Skin of body (tissue), 3 donors: ENCODE measurements around the gene OR8A1. TPM values are rescaled to one million over a fixed set of nuclear protein-coding genes. Genes with fewer than 3 reads are reported as not detected.
"Not testable (repeated sequence)": the region's sequence is repeated elsewhere in the genome, so short reads cannot be mapped to it uniquely, and the experiment has no call there.

ENCODE experiments used
- DNase-seq: peaks from one replicate; lab custom pipeline; 2025; lab: John Stamatoyannopoulos, UW
- small RNA-seq: library from RNA; depleted of rRNA; stranded (forward); fragments of <200 nt; gene quantifications from one replicate; pipeline ENCODE3, GENCODE V24; 2014; ENCODE audit warnings: low replicate concordance
- total RNA-seq: library from RNA; depleted of rRNA; stranded (reverse); fragments of >200 nt; gene quantifications from one replicate; pipeline ENCODE4 v1.2.3, GENCODE V29; 2014

Gene OR8A1
- total RNA-seq, 1 donor from 2014 or later: not detected

DNA sequence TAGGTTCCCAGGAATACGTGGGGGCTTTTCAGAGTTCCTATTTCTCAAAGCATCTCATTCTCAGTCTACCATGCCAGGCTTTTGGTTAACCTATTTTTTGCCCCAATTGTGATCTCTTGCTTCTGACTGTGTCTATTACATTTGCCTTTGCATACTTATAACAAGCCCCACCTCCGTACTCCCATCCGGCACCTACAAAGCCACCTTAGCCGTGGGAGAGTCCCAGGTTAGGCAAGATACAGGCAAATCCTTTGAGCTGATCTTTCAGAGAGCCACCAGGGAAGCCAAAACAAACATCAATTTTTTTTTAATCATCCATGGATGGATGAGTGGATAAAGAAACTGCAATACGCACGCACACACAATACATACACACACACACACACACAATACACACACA is 22.8 kb downstream of the OR8A1 start:
- no peak for DNase-seq

DNA sequence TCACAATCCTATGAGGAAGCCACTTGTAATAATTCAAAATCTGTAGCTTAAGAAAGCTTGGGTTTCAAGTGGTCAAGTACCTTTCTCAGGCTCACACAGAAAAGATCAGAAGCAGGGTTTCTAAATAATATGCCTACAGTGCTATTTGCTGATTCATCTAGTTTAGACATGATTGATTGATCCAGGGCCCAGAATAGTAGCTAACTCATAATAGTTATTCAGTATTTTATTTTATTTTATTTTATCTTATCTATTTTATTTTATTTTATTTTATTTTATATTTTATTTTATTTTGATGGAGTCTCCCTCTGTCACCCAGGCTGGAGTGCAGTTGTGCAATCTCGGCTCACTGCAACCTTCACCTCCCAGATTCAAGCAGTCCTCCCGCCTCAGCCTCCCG is 25.5 kb downstream of the OR8A1 start:
- no peak for DNase-seq

DNA sequence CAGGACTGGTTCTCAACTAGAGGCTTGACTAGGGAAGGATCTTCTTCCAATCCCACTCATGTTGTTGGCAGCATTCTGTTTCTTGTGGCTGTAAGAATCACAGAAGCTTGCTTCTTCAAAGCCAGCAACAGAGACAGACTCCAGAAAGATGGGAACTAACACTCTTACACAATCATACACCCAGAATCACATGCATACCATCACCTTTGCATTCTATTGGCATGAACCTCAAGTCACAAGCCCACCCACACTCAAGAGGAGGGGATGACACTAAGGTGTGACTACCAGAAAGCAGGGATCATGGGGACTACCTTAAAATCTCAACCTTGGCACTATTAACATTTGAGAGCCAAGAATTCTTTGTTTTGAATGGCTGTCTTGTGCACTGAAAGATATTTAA is 27.8 kb downstream of the OR8A1 start:
- no peak for DNase-seq

DNA sequence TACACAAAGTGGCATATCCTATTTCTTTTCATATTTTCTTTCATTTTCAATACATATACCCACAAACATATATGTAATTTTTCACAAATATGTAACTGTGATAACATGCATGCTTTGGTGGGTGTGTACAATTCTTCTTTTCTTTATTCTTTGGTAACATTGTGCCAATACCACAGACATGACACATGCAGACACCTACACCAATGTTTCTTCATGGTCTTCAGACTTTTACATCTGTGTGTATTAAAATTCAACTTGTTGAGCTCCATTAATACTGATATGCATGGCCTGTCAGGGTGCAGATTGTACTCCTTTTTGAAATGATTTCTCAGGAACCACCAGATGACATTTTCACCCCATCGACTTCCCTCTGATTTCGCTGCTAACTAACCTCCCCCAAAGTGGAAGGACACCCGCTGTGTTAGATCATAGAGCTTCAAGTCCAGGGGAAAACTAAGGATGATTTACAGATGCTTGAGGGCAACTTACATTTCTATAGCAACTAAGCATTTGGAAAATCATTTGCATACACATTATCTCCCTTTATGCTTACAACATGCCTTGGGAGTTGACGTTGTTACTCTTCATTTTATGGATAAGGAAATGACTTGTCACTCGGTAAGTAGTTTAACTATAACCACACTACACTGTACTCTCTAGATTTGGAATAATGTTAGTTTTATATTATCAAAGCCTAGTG is 31.0 kb downstream of the OR8A1 start:
- no peak for DNase-seq

DNA sequence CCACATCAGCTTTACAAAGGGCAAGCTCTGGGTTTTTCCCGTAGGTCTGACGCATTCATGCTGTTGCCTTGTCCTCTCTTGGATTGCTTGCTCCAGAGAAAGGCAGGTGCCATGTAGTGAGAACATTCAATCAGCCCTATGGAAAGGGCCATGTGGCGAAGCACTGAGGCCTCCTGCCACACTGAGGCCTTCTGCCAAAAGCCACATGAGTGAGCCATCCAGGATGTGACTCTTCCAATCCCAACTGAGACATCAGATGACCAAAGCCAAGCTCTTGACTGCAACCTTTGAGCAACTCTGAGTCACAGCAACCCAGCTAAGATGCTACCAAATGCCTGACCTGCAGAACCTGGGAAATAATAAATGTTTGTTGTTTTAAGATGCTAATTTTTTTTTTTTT is 32.4 kb downstream of the OR8A1 start:
- no peak for DNase-seq

DNA sequence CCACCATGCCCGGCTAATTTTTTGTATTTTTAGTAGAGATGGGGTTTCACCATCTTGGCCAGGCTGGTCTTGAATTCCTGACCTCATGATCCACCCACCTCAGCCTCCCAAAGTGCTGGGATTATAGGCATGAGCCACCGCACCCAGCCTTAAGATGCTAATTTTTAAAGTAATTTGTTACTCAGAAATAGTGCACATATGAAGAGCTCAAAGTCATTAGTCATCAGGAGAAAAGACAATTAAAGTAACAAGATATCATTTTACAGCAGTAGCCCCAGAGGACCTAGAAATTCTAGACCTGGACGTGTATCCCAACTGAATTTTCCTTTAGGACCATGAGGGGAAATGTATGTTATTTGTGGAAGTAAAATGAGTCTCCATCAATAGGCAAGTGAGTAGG is 32.9 kb downstream of the OR8A1 start:
- DNase-seq: not testable (repeated sequence)

DNA sequence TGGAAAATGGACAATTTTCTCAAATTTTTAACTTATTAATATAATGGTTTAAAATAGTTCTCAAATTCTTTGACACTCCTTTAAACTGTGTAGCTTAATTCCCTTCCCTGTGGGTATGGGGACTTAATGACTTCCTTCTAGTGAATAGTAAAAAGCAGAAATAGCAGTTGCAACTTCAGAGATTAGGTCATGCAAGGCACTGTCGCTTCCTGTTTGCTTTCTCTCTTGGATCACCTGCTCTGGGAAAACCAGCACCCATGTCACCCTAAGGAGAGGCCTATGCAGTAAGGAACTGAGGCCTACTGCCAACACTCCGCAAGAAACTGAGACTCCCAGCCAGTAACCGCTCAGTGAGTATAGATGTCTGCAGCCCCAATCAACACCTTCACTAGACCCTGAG is 35.9 kb downstream of the OR8A1 start:
- no peak for DNase-seq

DNA sequence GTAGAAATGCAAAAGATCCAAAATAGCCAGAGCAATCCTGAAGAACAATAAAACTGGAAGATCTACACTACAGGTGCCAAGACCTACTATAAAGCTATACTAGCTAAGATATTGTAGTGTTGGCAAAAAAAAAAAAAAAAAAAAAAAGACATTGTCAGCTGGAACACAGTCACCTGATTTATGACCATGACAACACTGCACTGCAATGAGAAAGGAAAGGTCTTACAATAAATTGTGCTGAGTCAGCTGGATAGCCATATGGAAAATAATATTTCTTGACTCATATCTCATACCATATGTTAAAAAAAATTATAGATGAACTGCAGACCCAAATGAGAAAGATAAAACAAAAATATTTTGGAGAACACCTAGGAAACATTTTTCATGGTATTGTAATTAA is 38.4 kb downstream of the OR8A1 start:
- DNase-seq: no peak

DNA sequence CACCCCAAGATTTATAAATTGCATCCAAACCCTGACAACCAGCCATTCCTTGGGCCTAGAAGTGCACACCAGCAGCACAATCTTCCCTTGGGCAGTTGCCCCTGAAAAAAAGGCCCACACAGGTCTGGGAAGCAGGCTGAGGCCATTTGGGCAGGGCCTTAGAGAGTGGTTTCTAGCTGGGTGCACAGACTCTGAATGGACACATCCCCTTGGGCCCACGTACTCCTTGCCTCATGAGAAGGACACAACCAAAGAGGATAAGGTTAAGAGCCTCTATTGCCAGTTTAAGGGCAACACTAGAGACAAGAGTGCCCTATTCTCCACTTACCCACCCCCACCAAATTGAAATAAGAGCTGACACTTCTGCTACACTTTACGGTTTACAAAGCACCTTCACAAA is 40.5 kb downstream of the OR8A1 start:
- DNase-seq: no peak

DNA sequence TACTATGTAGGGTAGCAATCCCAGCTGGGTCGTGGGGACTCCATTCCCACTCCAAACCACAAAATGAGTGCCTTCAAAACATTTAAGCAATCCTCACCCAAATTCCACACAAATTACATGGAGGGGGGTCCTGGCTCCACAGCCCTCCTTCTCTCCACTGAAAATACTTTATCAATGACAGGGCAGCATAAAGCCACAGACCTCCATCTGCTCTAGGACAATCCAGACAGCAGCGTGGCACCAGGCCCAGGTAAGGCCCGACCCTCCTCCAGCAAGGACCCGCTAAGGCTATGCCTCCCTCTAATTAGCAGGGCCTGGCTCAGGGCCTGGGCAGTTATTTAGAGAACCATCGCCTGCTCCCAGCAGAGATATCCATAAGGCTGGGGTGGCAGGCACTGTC is 41.3 kb downstream of the OR8A1 start, which contains the start of gene PANX3:
TSS of gene PANX3 (plus strand) at position 365 of the 400 bp plus-strand sequence. CDS start 129 bp downstream, outside the sequence.
- DNase-seq: no peak

DNA sequence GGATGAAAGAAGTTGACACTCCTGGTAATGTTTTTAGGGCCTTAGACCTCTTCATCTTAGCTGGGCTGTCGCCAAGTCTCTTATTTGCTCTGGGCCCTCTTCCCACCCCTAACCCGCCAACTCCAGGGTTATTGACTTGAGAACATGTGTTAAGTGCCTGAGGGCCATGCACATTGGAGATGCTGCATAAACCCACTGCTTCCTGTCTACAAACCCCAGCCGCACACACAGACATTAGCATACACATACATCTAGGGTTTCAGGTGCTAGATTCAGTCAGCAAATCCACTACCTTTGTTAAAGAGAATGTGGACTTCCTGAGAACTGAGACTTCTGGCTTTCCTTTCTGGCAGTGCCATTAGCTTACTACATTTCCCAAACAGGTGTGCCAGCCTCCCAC is 42.2 kb downstream of the OR8A1 start:
- DNase-seq: no peak

DNA sequence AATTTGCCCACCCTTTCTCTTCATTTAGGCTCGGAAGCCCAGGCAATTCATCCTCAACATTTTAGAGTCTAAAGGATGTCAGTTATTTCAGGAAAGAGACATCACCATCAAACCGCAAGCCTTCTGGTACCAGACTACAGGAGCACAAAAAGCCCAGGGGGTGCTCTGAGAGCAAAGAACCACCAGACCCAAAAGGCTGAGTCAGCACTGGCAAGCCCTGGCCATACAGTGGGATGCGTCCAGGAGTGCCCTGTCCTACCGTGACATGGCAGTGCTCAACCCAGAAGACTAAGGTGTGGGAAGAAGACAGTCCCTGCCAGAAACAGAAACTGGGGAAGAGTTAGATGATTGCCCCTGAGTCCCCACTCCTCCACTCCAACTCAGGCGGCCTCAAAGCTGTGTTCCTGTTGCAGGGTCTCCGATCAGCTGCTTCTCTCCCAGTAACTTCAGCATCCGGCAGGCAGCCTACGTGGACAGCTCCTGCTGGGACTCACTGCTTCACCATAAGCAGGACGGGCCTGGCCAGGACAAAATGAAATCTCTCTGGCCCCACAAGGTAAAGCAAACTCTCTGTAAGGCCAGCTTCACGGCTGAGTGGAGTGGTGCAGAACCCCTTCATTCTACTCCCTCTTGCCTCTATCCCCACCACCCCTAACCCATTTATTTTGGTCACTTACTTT is 42.9 kb downstream of the OR8A1 start:
- no peak for DNase-seq

DNA sequence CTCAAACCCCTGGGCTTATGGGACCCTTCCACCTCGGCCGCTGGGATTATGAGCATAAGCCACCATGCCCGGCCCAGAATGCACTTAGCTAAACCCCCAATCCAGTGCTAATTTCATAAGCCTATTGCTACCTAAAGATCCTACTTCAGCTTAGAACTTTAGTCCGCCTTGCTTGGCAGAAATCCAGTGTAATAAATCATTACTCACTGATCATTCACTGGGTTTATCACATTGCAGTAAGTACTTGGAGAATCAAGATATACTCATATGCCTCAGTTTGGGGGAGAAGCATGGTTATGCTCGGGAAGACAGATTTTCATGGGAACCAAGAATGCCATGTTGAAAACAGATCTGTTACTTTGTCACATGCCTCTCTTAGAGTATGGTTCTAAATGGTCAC is 49.1 kb downstream of the OR8A1 start:
- no peak for DNase-seq

Small RNA genes lying within 50 kb of the gene (small RNA-seq; reads per million reads assigned to genes)
- gene OR8A3P: not detected

Other genes starting within 250 kb of the OR8A1 start
- not detected for gene OR8D2, start 249.8 kb upstream of the OR8A1 start, total RNA-seq
- gene OR8B2, start 185.5 kb upstream of the OR8A1 start, total RNA-seq: not detected
- gene OR8B3, start 171.0 kb upstream of the OR8A1 start, total RNA-seq: not detected
- gene OR8B4, start 145.1 kb upstream of the OR8A1 start, total RNA-seq: not detected
- not detected for gene OR8B8, start 124.3 kb upstream of the OR8A1 start, total RNA-seq
- gene OR8B12, start 26.3 kb upstream of the OR8A1 start, total RNA-seq: not detected
- not detected for gene PANX3, start 41.4 kb downstream of the OR8A1 start, total RNA-seq
- gene TBRG1, start 52.9 kb downstream of the OR8A1 start, total RNA-seq: 13.6 TPM
- 3.9 TPM for gene SIAE, start 103.7 kb downstream of the OR8A1 start, total RNA-seq
- 2.9 TPM for gene SPA17, start 103.9 kb downstream of the OR8A1 start, total RNA-seq
- 0.39 TPM for gene NRGN, start 169.9 kb downstream of the OR8A1 start, total RNA-seq
- gene VSIG2, start 182.3 kb downstream of the OR8A1 start, total RNA-seq: 0.20 TPM
- 9.2 TPM for gene ESAM, start 192.3 kb downstream of the OR8A1 start, total RNA-seq
- gene MSANTD2, start 230.4 kb downstream of the OR8A1 start, total RNA-seq: 15.2 TPM